DMS153 (cell line): ENCODE data around the gene ZNF451.

Source experiments
- DNase-seq: peaks from one replicate; lab custom pipeline; 2025; lab: John Stamatoyannopoulos, UW

Gene ZNF451

DNA sequence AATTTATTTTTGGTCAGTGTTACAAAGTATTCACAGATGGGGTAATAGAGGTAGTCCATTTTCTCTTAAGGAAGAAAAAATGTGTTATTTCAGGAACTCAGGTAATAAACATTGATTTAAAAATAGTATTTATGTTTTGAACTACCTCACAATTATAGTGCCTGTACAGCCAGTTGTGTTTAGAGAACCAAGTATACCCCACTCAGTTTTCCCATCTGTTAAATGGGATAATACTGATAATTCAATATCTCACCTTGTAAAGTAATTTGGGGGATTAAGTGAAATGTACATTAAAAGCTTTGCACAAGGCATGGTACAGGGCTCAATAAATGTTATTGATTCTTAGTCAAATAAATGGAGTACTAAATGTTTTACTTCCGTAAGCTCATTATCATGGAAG lies 4.7 kb downstream of the ZNF451 start:
- DNase-seq: no peak

DNA sequence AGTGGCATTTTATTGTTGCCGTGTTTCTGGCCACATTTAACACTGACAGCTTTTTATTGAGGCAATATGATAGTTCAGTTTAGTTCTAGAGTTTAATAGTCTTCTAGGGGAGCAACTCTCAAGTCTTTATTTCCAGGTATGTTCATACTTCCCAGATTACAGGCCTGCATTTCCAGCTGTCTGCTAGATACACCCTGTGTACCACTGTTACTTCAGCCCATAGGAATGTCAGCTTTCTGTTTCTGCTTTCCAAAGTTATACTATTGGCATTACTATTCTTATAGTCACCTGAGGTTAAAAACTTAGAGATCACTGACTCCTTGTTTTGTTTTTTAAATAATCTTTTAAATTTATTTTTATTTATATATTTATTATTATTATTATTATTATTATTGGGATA lies 7.6 kb downstream of the ZNF451 start:
- DNase-seq: no peak

DNA sequence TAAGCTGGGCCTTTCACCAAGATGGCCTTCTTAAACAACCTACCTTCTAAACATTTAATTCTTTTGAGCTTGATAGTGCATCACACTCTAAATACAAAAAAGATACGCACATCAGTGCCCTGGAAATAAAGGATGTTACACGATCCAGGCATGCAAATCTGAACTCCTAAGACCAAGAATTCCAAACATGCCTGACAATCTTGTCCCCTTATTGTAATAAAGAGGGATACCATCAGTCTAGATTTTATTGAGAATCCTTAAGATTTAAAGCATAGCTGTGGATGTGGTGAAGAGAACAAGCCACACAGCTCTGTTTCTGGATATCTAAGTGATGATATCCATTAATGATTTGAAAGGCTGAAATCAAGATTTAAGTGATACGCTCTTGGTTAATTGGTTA lies 13.0 kb downstream of the ZNF451 start:
- no peak for DNase-seq

DNA sequence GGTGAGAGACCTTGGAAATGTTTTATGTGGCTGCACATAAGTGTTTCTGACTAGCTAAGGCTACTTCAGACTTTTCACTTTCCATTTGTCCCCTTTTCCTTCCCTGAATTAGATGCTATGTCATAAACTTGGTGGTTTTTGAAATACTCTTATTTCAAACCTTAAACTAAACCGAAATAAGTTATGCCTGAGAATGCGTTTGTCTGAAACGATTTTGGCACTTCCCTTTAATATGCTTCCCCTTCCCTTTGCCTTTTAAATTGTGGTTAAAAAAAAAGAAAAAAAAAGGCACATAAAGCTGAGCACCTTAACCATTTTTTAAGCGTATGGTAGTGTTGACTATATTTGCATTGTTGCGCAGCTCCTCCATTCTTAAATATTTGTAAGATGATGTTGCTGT lies 14.3 kb downstream of the ZNF451 start:
- DNase-seq: no peak

DNA sequence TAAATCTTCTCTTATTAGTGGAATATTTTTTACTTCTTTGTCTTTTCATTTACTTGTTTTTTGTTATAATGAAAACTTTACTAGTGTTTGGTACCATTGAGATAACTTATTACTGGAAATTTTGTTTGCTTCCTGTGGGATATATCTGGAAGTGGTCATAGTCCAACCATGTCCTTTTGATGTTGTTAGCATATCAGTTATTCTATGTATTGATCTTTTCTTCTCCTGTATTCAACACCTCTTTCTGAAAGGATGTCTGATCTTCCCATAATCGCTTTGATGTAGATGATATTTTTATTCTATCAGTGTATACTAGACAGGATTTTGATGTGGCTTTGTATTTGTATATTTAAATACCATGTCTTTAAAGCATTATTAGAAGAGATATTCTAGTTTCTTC lies 17.0 kb downstream of the ZNF451 start:
- no peak for DNase-seq

DNA sequence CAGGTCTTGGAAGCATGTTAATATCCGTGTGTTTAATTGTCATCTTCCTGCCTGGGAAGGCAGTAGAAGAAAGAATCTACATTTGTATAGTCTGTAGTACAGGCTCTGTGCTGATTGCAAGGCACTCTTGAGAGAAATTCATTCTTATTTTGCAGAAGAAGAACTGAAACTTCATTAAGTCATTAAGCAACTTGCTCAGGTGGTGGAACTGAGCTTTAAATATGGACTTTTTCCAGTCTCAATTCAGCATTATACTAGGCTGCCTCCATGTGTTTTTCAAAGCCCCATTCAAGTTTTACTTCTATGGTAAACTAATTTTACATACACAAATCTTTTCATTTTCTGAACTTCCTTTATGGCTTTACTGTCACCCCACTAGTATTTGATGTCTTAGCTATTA lies 18.7 kb downstream of the ZNF451 start:
- DNase-seq: no peak

DNA sequence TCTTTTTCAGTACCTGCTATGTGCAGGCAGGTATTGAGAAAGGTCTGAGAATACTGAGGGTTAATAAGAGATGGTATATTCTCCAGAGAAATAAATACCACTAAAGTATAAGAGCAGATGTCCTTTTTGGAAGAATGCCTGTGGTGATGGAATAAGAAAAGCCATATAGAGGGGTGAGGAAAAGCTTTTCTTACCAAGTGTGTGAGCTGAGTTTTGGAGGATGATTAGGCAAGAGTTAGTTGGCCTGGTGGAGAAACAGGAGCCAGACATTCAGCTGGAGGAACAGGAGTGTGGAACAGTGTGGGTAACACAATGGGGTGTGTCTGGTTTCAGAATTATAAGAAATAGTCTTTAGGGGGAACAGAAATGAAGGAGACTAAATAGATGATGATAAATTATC lies 19.9 kb downstream of the ZNF451 start:
- DNase-seq: no peak

DNA sequence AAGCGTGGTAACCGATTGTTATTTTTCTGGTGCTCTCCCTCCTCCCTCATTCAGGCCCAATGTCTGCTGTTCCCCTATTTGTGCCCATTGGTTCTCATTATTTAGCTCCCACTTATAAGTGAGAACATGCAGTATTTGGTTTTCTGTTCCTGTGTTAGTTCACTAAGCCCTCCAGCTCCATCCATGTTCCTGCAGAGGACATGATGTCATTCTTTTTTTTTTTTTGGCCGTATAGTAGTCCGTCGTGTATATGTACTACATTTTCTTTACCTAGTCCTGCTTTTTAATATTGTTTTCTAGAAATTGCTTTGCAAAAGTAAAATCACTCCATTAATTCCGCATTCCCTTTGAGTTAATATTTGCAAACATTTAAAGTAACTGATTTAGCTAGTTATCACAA lies 23.1 kb downstream of the ZNF451 start:
- no peak for DNase-seq

DNA sequence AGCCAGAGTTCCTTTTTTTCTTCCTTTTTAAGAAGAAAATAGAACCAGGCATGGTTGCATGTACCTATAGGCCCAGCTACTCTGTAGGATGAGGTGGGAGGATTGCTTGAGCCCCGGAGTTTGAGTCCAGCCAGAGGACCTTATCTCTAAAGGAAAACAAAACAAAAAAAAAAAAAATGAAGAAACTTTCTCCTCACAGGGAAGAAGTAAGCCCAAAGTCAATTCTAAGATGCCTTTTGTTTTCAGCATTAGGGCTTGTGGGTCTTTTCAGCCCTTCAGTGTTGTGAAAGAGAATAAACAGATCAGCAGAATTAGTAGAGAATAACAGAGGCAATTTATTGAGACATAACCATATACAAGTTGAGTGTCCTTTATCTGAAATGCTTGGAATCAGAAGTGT lies 26.8 kb downstream of the ZNF451 start:
- DNase-seq: no peak

DNA sequence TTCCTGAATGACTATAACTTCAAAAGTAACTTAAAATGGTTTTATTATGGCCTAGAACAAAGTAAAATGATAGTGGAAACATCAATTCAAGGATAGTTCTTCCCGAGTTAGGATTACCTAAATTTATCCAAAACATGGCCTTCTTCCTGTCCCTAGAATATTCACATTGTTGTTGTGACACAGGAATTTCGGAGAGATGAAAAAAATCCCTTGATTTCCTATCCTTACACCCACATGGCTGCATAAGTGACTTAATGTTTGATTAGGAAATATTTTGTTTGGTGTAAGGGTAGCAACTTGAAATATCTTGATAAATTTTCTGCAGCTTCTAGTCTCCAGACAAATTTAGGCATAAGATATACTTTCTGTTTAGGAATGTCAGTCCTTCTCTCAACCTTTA lies 27.8 kb downstream of the ZNF451 start:
- no peak for DNase-seq

DNA sequence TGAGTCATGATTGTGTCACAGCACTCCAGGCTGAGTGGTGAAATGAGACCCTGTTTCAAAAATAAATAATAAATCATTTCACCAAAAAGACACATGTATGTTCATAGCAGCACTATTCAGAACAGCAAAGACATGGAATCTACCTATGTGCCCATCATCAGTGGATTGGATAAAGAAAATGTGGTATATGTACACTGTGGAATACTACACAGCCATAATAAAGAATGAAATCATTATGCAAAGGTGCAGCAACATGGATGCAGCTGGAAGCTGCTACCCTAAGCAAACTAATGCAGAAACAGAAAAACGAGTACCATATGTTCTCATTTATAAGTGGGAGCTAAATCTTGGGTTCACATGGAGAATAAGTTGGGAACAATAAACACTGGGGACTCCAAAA lies 33.1 kb downstream of the ZNF451 start:
- DNase-seq: no peak

DNA sequence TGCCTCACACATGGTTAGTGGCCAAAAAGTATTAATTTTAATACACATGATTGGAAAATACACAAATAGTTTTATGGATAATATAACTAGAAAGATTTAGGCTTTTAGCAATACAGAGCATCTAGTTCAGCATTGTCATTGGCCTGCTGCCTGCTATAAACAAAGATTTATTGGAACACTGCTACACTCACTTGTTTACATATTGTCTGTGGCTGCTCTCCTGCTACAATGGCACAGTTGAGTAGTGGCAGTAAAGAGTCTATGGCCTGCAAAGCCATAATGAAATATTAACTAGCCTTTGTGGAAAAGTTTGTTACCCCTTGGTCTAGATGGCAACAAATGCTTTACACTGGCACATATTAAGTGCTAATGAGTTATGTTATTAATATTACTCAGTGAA lies 37.8 kb downstream of the ZNF451 start:
- DNase-seq: peak; percentile 34

DNA sequence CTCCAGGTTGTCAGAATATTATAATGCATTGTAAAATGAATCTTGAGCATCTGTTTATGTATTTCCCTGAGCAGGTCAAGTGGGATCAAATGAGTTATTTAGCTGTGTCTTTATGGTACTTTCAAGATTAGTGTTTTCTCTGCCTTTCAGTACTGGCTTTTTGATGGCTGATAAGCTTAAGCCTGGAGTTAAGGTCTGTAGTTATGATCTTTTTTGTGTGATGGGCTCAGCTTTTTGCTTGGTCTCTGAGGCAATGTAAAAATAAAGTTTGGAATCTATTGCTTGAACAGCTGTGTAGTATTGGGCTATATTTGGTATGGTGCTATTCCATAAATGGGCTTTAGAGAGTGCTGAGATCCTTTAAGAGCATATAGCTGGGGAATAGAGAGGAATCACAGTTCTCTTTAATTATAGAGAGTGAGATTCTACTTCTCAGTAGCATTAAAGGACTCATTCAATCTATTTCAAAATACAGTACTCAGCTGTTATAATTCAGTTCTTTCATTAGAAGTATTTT lies 40.7 kb downstream of the ZNF451 start:
- DNase-seq: no peak

DNA sequence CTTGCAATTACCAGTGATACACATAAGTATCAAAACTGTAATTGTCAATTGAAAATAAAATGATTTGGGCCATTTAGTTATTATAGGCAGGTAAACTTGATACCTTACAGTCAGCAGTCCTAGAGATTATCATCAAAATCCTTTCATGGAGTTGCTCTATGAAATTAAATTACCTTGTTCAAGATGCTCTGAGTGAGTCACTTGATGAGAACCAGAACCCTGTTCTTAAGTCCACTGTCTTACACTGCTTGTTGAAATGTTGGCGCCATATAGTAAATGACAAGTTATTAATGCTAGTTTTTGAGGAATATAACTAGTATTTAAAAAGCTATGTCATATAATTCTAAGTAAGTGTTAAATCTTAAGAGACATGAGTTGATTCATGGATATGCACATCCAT lies 45.0 kb downstream of the ZNF451 start:
- DNase-seq: no peak

DNA sequence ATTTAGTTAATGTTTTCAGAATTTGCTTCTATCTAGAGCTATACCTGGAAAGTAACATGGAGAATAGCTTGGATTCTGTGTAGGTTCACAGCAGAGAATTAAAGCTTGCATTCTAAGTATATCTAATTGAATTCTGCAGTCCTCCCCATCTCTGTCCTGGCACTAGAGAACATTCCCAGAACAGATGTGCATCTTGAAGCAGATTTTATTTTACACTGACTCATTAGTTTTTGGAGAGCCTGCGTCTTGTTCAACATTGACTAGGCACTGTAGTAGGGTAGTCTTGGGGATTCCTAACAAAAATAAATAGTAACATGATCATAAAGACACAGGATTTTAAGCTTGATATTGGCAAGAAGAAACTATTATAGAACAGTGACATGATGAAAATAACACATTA lies 45.9 kb downstream of the ZNF451 start:
- no peak for DNase-seq

DNA sequence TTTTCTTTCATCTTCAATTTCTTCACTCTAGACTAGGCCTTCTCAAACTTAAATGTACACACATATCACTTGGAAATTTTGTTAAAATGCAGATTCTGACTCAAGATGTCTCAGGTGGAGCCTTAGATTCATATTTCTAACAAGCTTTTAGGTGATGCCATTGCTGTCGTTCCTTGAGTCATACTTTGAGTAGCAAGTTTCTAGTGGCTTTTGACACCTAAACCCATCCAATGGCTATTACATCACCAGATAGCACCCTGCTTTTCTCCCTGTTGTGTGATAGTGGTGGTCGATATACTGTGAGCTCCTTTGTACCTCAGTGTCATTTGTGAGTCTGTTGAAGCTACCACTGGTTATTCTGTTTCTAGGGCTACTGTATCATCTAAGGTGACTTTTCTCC lies 47.4 kb downstream of the ZNF451 start:
- DNase-seq: no peak

DNA sequence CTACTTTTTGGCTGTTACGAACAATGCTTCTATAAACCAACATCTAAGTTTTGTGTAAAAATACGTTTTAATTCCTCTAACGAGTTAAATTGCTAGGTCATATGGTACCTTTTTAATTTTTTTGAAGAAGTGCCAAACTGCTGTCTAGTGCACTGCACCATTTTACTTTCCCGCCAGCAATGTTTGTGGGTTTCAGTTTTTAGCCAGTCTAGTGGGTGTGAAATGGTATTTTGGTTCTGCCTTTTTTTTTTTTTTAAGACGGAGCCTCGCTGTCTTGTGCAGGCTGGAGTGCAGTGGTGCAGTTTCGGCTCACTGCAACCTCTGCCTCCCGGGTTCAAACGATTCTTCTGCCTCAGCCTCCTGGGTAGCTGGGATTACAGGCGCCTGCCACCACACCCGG lies 48.0 kb downstream of the ZNF451 start:
- DNase-seq: no peak

DNA sequence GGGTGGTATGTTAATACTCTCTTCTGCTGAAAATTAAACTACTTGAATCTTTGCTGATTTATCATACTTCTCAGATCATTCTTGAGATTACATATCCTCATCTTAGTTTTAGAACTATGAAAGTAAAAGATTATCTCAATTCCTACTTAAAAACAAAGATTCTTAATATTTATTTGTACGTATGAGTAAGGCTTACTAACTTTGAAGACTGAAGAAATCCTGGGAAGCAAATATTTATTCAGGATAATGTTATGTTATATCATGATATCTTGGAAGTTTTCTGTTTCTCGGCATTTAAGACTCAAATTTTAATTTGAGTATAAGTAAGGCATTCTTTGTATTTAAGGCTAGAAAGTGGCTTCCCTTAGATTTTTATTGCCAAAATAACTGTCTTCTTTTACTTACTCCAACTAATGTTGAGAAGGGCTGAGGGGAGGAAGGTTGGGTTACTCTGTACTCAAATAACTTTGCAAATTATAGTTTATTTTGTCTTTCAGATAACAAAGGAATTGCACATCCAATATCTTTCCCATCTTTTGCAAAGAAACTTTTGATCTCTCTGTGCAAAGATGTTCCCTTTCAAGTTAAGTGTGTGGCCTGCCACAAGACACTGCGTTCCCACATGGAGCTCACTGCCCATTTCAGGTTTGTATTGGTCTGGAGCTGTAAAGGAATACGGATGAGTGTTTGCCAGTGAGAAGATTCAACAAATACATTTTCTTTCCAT lies 51.6 kb downstream of the ZNF451 start:
- DNase-seq: no peak

DNA sequence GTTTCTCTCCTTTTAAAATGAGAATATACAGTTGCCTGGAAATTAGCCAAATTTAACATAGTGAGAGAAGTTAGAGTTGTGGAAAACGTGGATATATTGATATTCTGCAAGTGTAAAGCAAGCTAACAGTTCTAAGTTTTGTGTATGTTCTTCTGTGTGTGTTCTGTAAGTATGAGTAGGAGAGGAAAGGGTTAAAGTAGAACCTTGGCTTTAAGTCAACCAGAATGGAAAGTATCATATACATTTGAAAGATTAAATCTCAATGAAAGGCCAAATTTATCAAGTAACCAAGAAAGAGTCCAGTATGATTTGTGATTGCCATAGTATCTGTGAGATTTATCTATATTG lies 52.2 kb downstream of the ZNF451 start:
- DNase-seq: no peak

DNA sequence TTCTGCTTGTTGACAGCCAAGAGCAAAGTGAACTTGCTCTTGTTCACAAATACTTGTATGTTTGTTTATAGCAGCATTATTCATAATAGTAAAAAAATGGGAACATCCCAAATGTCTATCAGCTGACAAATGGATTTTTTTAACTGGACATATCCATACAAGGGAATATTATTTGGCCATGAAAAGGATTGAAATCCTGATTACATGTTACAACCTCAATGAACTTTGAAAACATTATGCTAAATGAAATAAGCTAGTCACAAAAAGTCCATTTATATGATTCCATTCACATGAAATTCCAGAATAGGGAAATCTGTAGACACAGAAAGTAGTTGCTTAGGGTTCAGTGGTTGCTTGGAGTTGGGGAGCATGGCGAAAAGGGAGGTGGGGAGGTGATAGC lies 53.7 kb downstream of the ZNF451 start:
- no peak for DNase-seq

DNA sequence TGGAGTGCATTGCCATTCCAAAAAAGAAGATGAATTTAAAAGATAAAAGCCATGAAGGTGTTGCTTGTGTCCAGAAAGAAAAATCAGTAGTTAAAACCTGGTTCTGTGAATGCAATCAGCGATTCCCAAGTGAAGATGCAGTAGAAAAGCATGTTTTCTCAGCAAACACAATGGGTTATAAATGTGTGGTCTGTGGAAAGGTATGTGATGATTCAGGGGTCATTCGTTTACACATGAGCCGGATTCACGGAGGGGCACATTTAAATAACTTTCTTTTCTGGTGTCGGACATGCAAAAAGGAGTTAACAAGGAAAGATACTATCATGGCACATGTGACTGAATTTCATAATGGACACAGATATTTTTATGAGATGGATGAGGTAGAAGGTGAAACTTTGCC lies 57.4 kb downstream of the ZNF451 start:
- DNase-seq: no peak

DNA sequence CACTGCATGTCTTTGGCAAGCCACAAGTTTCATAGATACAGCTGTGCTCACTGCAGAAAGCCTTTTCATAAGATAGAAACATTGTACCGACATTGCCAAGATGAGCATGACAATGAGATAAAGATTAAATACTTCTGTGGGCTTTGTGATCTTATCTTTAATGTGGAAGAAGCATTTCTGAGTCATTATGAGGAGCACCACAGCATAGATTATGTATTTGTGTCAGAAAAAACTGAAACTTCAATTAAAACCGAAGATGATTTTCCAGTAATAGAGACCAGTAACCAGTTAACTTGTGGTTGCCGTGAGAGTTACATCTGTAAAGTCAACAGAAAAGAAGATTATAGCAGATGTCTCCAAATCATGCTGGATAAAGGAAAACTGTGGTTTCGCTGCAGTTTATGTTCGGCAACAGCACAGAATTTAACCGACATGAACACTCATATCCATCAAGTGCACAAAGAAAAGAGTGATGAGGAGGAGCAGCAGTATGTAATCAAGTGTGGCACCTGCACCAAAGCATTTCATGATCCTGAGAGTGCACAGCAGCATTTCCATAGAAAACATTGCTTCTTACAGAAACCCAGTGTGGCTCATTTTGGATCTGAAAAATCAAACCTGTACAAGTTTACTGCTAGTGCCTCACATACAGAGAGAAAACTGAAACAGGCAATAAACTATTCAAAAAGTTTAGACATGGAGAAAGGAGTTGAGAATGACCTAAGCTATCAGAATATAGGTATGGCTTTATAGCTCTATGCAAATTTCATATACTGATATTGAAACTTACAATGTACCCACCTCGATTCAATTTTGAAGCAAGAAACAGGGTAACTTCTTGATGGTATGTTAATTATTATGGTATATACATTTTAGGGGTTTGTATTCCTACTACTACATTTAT lies 58.2 kb downstream of the ZNF451 start:
- no peak for DNase-seq

DNA sequence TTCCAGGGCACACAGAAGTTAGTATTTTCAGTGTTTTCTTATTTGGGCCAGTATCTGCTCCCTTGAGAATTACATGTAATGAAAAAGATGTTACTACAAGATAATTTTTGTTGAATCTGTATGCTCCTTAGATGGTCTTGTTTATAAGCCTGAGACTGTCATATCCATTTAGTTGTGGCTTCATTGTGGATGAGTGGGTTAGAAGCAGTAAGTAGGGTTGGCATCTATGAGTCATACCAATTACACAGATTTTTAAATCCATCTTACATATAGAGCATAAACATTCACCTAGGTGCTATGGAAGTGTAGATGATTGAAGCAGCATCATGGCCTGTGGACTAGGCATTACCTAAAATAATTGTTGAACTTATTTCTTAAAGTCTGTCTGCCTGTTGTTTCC lies 68.7 kb downstream of the ZNF451 start:
- DNase-seq: no peak

DNA sequence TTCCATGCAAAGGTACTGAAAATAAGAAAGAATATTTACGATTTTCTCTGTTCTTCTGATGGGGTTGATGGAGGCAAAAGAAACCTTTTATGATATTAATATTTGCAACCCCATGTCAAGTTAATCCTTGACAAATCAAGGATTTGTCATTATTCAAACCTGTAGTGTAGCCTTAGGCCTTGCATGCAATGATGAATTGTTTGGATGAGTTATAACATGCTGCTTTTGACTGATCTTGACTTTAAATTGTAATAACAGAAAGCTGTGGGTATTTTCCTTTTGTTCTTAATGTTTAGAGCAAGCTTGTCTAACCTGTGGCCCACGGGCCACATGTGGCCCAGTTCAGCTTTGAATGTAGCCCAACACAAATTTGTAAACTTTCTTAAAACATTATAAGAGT lies 69.1 kb downstream of the ZNF451 start:
- no peak for DNase-seq
